ENCODE measurements around the gene PDGFC. TPM values are rescaled to one million over a fixed set of nuclear protein-coding genes. Genes with fewer than 3 reads are reported as not detected.

PDGFC gene
- polyA plus RNA-seq, 3 donors from 2014 or later, result 0.09 TPM; not detected in 1

DNA sequence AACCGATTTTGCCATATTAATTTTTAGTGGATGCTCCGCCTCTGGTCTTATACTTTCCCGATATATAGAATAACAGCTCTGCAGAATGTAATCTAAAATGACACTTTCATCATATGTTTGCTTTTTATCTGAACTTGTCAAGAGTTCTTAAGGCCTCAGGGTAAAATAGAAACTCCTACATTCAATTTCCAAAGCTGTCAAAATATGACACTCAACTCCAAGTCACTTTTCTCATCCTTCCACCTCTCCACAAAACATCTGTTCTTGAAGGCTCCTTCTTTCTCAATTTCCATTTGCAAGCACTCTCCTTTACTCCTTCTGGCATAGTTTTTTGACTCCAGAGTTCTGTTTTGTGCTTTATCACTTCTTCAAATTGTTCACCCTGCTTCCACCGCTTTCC lies 242.2 kb downstream of the PDGFC start:
- H3K36me3 Mint-ChIP-seq, result peaks cover 0 to 6% (median 0%) of the 10 kb centered on the region in 3 donors
- H3K4me3 Mint-ChIP-seq, result no peak overlapping the region
- peaks cover 0 to 3% (median 2%) of the 10 kb centered on the region in 3 donors for H3K27me3 Mint-ChIP-seq (ENCODE audit: low read depth in 3 of 3)
- no peak for DNase-seq
- H3K4me1 Mint-ChIP-seq, result no peaks in the 10 kb centered on the region
- H3K9me3 Mint-ChIP-seq, result peaks cover 17 to 50% (median 30%) of the 10 kb centered on the region in 6 donors
- H3K27ac Mint-ChIP-seq, result no peak overlapping the region

GRCh38 chr4:156725257-156725656 lies 246.3 kb downstream of the PDGFC start:
- H3K9me3 Mint-ChIP-seq, result peaks cover 4 to 40% (median 23%) of the 10 kb centered on the region in 6 donors
- H3K4me3 Mint-ChIP-seq, result no peak overlapping the region
- no peaks in the 10 kb centered on the region for H3K4me1 Mint-ChIP-seq
- peaks cover 0 to 3% (median 0%) of the 10 kb centered on the region in 3 donors for H3K27me3 Mint-ChIP-seq (ENCODE audit: low read depth in 3 of 3)
- no peak for DNase-seq
- no peak overlapping the region for H3K27ac Mint-ChIP-seq
- H3K36me3 Mint-ChIP-seq, result no peaks in the 10 kb centered on the region

DNA sequence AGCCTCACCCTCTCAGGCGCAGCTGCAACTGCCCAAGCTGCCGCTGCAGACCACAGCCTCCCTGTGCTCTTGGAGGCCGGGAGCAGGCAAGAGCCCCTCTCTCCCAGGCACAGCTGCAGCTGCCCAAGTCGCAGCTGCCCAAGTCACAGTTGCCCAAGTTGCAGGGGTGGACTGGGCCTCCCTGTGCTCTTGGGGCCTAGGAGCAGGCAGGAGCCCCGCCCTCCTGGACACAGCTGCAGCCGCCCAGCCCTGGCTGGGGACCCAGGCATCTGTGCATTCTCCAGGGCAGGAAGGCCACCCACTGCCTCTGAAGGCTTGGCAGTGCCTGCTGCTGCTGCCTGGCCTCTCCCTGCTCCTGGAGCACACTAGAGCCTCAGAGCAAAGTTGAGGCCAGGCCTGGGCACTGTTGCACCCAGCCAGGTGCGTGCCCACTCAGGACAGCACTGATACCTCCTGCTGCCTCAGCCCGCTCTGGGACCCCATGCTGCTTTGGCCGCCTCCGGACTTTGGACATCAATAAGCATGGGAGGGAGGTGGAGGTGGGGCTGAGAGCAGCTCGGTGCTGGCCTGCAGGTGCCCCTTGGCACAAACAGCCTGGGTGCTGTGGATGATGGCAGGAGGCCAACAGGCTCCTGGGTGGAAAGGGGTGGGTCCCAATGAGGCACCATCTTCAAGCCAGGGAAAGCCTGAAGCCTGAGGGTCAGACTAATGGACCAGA lies 247.5 kb downstream of the PDGFC start:
- no peak overlapping the region for H3K27ac Mint-ChIP-seq
- H3K4me1 Mint-ChIP-seq, result no peaks in the 10 kb centered on the region
- H3K4me3 Mint-ChIP-seq, result no peak overlapping the region
- H3K27me3 Mint-ChIP-seq (ENCODE audit: low read depth in 3 of 3), result peaks cover 0 to 2% (median 0%) of the 10 kb centered on the region in 3 donors
- peaks cover 0 to 32% (median 19%) of the 10 kb centered on the region in 6 donors for H3K9me3 Mint-ChIP-seq
- no peak for DNase-seq
- no peaks in the 10 kb centered on the region for H3K36me3 Mint-ChIP-seq

DNA sequence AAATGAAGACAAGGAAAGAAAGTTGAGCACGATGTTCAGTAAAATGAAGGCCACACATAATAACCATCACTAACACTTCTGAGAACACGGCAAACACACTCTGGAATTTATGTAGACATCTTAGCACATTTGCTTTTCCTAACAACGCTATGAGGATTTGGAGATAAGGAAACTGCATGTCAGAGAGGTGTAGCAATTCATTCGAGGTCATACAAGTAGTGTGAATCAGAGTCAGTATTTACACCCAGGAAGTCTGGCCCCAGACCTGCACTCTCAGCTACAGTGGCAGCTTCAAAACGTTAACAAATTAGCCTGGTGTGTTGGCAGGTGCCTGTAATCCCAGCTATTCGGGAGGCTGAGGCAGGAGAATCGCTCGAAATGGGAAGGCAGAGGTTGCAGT lies 253.4 kb downstream of the PDGFC start:
- Mint-ChIP-seq H3K36me3 (no peaks in the 10 kb centered on the region), H3K9me3 (peaks cover 8 to 52% (median 18%) of the 10 kb centered on the region in 6 donors), H3K4me3 (no peak overlapping the region), H3K27me3 (ENCODE audit: low read depth in 3 of 3) (no peaks in the 10 kb centered on the region), H3K4me1 (no peaks in the 10 kb centered on the region), H3K27ac (no peak overlapping the region)
- DNase-seq, result no peak

DNA sequence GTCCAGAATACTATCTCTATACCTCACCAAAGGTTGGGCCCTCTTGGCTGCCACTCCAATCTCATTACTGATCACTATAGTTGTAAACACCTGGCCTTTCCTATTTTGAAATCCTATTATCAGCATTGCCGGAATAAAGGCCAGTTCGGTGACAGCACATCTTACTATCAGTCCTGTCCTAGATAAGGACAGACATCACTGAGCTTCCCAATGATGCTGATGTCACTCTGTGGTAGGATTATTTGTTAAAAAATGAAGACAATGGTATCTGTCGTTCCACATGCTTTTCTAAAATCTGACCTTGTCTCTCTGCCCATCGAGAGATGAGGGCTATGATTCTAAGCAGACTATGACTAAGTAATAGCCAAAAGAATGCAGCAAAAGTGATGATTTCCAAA lies 260.4 kb downstream of the PDGFC start:
- Mint-ChIP-seq H3K4me3 (no peak overlapping the region), H3K4me1 (no peaks in the 10 kb centered on the region), H3K27me3 (ENCODE audit: low read depth in 3 of 3) (no peaks in the 10 kb centered on the region), H3K9me3 (peaks cover 1 to 53% (median 10%) of the 10 kb centered on the region in 6 donors), H3K36me3 (no peaks in the 10 kb centered on the region), H3K27ac (no peak overlapping the region)
- DNase-seq, result no peak

Other genes with a start within 250 kb of the PDGFC start
- gene GLRB, start 104.4 kb upstream of the PDGFC start, polyA plus RNA-seq, result not detected
- not detected for gene GRIA2, start 248.9 kb upstream of the PDGFC start, polyA plus RNA-seq